GM19463 (cell line): Measurements from ENCODE around the gene HAGHL.
"Not testable (repeated sequence)": the region's sequence is repeated elsewhere in the genome, so short reads cannot be mapped to it uniquely, and the experiment has no call there.

Experiments used
- ATAC-seq: cut with Tn5 transposase; IDR thresholded peaks from one replicate; pipeline ENCODE4 v1.9.1; 2021; ENCODE audit warnings: mild to moderate bottlenecking, moderate library complexity; ENCODE audit not compliant: unreplicated experiment

Gene HAGHL

GRCh38 chr16:707062-707538 is 19.8 kb upstream of the HAGHL start:
- ATAC-seq: no peak

GRCh38 chr16:708019-708418 is 18.9 kb upstream of the HAGHL start:
- ATAC-seq: no peak

- no peak for ATAC-seq
Observed at GRCh38 chr16:708959-709358, 17.9 kb upstream of the HAGHL start.

- ATAC-seq: no peak
Observed at GRCh38 chr16:709566-710499, 17.1 kb upstream of the HAGHL start.

- ATAC-seq: no peak
Observed at GRCh38 chr16:710500-711075, 16.3 kb upstream of the HAGHL start.

- no peak for ATAC-seq
Observed at GRCh38 chr16:711084-711483, 15.8 kb upstream of the HAGHL start.

- no peak for ATAC-seq
Observed at GRCh38 chr16:711548-712320, 15.2 kb upstream of the HAGHL start.

GRCh38 chr16:712740-713250 is 14.1 kb upstream of the HAGHL start:
- not testable (repeated sequence) for ATAC-seq

- ATAC-seq: no peak
Observed at GRCh38 chr16:714079-714478, 12.8 kb upstream of the HAGHL start.

GRCh38 chr16:714558-715476 is 12.1 kb upstream of the HAGHL start, which contains the start of gene METRN:
TSS of gene METRN (plus strand) at chr16:715118. CDS start at chr16:715290, 172 bp downstream.
- peak; percentile 76 for ATAC-seq

- ATAC-seq: no peak
Observed at GRCh38 chr16:715477-716199, 11.3 kb upstream of the HAGHL start.

- ATAC-seq: no peak
Observed at GRCh38 chr16:716200-716568, 10.7 kb upstream of the HAGHL start.

GRCh38 chr16:716768-717325 is 10.1 kb upstream of the HAGHL start:
- ATAC-seq: no peak

GRCh38 chr16:717450-718245 is 9.3 kb upstream of the HAGHL start:
- ATAC-seq: no peak

GRCh38 chr16:718389-718788 is 8.5 kb upstream of the HAGHL start:
- ATAC-seq: no peak

GRCh38 chr16:718922-719321 is 8.0 kb upstream of the HAGHL start:
- ATAC-seq: no peak

- no peak for ATAC-seq
Observed at GRCh38 chr16:719815-720446, 7.0 kb upstream of the HAGHL start.

- ATAC-seq: peak; percentile 22
Observed at GRCh38 chr16:720447-720989, 6.4 kb upstream of the HAGHL start.
